Activated naive CD8-positive, alpha-beta T cell treated with anti-CD3 and anti-CD28 coated beads for 36 hours (primary cell): ENCODE results near the gene FFAR3. TPM values are rescaled to one million over a fixed set of nuclear protein-coding genes. Genes with fewer than 3 reads are reported as not detected.

ENCODE experiments used
- DNase-seq: peaks from one replicate; pipeline ENCODE4 v3.0.0; 2021
- H3K27ac Mint-ChIP-seq: one replicate; pipeline ENCODE4 v1.8.0; 2022; ENCODE audit warnings: mild to moderate bottlenecking, moderate library complexity, mixed read lengths
- H3K27me3 Mint-ChIP-seq: one replicate; pipeline ENCODE4 v1.8.0; 2022; ENCODE audit warnings: mild to moderate bottlenecking, mixed read lengths
- H3K36me3 Mint-ChIP-seq: one replicate; pipeline ENCODE4 v1.8.0; 2021; ENCODE audit warnings: mild to moderate bottlenecking, mixed read lengths
- H3K4me1 Mint-ChIP-seq: one replicate; pipeline ENCODE4 v1.8.0; 2021; ENCODE audit warnings: mixed read lengths
- H3K4me3 Mint-ChIP-seq: one replicate; pipeline ENCODE4 v1.8.0; 2022; ENCODE audit warnings: mild to moderate bottlenecking, moderate library complexity, mixed read lengths
- H3K9me3 Mint-ChIP-seq: one replicate; pipeline ENCODE4 v1.8.0; 2022; ENCODE audit warnings: mixed read lengths
- total RNA-seq, 2 experiments: library from RNA; stranded (reverse); gene quantifications; one replicate each; pipeline ENCODE4 v1.2.3, GENCODE V29; 2021

The FFAR3 gene
- total RNA-seq, 2 experiments from 2014 or later, result 1.2 to 1.3 TPM

DNA sequence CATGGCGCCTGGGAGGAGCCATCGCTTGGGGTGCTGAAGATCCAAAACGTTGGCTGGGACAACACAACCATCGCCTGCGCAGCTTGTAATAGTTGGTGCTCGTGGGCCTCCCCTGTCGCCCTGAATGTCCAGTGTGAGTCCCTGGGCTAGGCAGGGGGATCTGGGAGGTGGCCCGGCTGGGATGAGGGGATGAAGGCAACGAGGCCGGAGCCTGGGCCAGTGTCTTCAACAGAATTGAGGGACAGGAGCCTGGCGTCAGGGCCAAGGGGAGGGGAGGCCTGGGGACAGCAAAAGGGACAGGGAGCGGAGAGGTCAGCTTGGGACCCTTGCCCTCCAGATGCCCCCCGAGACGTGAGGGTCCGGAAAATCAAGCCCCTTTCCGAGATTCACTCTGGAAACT lies 17.3 kb upstream of the FFAR3 start:
- Mint-ChIP-seq H3K27me3 (peaks cover 17% of the 10 kb centered on the region), H3K36me3 (no peaks in the 10 kb centered on the region), H3K4me3 (no peak overlapping the region), H3K9me3 (no peaks in the 10 kb centered on the region), H3K27ac (no peak overlapping the region), H3K4me1 (peaks cover 8% of the 10 kb centered on the region)
- DNase-seq, result no peak

- H3K27ac Mint-ChIP-seq, result no peak overlapping the region
- no peak overlapping the region for H3K4me3 Mint-ChIP-seq
- no peaks in the 10 kb centered on the region for H3K9me3 Mint-ChIP-seq
These were observed 16.6 kb upstream of the FFAR3 start for GRCh38 chr19:35341565-35342225.

DNA sequence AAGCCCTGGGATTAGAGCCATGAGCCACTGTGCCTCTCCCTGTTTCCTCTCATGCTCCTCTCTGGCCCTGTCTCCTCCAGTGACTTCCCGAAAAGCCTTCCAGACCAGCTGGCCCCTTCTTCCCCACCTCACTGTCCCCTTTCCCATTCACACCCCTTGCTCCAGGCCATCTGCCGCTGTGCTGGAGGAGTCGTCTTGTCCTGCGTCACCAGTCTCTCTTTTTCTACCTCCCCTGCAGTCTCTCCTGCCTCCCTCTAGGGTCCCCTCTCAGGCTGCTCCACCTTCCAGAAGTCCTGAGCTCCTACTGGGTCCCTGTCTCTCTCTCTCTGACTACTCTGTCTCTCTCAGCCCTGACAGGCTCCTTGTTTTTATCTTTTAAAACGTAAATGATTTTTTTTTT lies 15.8 kb upstream of the FFAR3 start:
- peaks cover 20% of the 10 kb centered on the region for H3K27me3 Mint-ChIP-seq
- H3K36me3 Mint-ChIP-seq, result no peaks in the 10 kb centered on the region
- no peaks in the 10 kb centered on the region for H3K9me3 Mint-ChIP-seq
- no peak for DNase-seq
- no peak overlapping the region for H3K27ac Mint-ChIP-seq
- H3K4me1 Mint-ChIP-seq, result peaks cover 22% of the 10 kb centered on the region
- no peak overlapping the region for H3K4me3 Mint-ChIP-seq

More at GRCh38 chr19:35341565-35342225, 16.6 kb upstream of the FFAR3 start:
- Mint-ChIP-seq H3K27me3 (peaks cover 20% of the 10 kb centered on the region), H3K36me3 (no peaks in the 10 kb centered on the region), H3K4me1 (peaks cover 14% of the 10 kb centered on the region)
- DNase-seq, result no peak

DNA sequence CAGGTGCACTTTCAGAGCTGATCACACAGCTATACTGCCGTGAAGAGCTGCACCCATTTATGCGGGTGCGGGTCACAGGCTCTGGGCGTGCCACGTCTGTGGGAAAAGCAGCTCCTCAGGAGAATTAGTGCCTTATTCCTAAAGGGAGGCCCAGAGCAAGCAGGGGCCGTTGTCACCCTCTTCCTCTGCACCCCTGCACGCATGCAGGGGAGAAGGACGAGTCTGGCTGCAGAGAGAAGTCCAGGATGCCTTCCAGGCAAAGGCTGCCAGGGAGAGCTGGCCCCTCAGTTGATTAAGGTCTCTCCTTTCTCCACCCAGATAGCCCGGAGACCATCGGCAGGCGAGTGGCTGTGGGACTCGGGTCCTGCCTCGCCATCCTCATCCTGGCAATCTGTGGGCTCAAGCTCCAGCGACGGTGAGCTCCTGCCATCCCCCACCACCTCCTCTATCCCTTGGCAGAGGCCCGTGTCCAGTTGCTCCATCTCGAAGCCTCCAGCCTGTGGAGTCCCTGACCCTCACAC lies 13.7 kb upstream of the FFAR3 start:
- no peak for DNase-seq
- no peaks in the 10 kb centered on the region for H3K36me3 Mint-ChIP-seq
- H3K9me3 Mint-ChIP-seq, result no peaks in the 10 kb centered on the region
- H3K27me3 Mint-ChIP-seq, result peaks cover 22% of the 10 kb centered on the region
- peaks cover 31% of the 10 kb centered on the region for H3K4me1 Mint-ChIP-seq
- no peak overlapping the region for H3K27ac Mint-ChIP-seq
- no peak overlapping the region for H3K4me3 Mint-ChIP-seq

GRCh38 chr19:35345671-35346111 lies 12.6 kb upstream of the FFAR3 start:
- DNase-seq, result no peak
- peaks cover 31% of the 10 kb centered on the region for H3K4me1 Mint-ChIP-seq
- H3K27me3 Mint-ChIP-seq, result peaks cover 23% of the 10 kb centered on the region
- H3K27ac Mint-ChIP-seq, result peak overlapping the region; percentile 97
- no peaks in the 10 kb centered on the region for H3K9me3 Mint-ChIP-seq
- no peaks in the 10 kb centered on the region for H3K36me3 Mint-ChIP-seq
- peak overlapping the region; percentile 26 for H3K4me3 Mint-ChIP-seq

DNA sequence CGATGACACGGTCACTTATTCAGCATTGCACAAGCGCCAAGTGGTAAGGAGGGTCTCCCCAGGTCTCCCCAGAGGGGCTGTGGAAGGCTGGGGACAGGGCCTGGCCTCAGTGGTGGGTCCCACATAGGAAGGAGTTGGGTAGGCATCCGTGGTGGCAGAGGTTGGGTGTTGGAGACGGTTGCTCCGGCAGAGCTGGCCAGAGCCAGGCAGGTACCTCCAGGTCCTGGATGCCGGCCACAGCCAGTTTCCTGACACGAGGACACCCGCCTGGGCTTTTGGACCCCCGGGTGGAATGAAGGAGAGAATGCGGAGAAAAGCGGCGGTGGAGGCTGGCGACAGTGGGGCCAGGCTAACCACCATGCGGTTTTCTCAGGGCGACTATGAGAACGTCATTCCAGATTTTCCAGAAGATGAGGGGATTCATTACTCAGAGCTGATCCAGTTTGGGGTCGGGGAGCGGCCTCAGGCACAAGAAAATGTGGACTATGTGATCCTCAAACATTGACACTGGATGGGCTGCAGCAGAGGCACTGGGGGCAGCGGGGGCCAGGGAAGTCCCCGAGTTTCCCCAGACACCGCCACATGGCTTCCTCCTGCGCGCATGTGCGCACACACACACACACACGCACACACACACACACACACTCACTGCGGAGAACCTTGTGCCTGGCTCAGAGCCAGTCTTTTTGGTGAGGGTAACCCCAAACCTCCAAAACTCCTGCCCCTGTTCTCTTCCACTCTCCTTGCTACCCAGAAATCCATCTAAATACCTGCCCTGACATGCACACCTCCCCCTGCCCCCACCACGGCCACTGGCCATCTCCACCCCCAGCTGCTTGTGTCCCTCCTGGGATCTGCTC lies 11.8 kb upstream of the FFAR3 start:
- Mint-ChIP-seq H3K9me3 (no peaks in the 10 kb centered on the region), H3K4me3 (peak overlapping the region; percentile 68), H3K4me1 (peaks cover 31% of the 10 kb centered on the region), H3K27me3 (peaks cover 23% of the 10 kb centered on the region), H3K27ac (peak overlapping the region; percentile 97), H3K36me3 (no peaks in the 10 kb centered on the region)
- peak; percentile 78 for DNase-seq

- Mint-ChIP-seq H3K4me3 (peak within 1 kb of the TSS; percentile 68), H3K27ac (peak within 1 kb of the TSS; percentile 97), H3K9me3 (no peaks in the 10 kb centered on the region), H3K36me3 (no peaks in the 10 kb centered on the region), H3K27me3 (peaks cover 18% of the 10 kb centered on the region), H3K4me1 (peaks cover 31% of the 10 kb centered on the region)
- peak; percentile 57 for DNase-seq
These were observed 10.9 kb upstream of the FFAR3 start, which contains the start of gene FFAR1 for GRCh38 chr19:35347171-35347929. Gene FFAR1 (plus strand): TSS chr19:35347902. CDS start chr19:35351552, 3,650 bp downstream.

DNA sequence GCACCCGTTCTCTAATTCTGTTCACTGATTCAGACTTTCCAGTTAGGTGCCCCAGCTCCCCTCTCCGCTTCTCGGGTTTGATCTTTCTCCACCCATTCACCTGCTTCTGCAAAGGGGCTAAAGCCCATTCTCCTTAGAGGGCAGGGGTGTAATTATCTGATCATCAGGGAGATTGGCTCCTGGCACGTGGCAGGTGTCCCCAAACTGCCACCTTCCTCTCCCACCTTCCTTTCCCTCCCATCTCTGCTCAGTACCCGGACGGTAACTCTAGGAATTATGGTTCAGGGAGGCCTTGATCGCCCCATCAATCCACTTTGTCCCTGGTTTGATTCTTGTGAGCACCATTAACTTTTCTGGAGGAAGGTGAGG lies 10.3 kb upstream of the FFAR3 start:
- Mint-ChIP-seq H3K4me3 (no peak overlapping the region), H3K4me1 (peaks cover 35% of the 10 kb centered on the region), H3K27ac (peak overlapping the region; percentile 97), H3K9me3 (no peaks in the 10 kb centered on the region), H3K27me3 (peaks cover 16% of the 10 kb centered on the region), H3K36me3 (no peaks in the 10 kb centered on the region)
- DNase-seq, result no peak

GRCh38 chr19:35348911-35349611 lies 9.2 kb upstream of the FFAR3 start:
- DNase-seq, result no peak
- Mint-ChIP-seq H3K9me3 (no peaks in the 10 kb centered on the region), H3K4me1 (peaks cover 37% of the 10 kb centered on the region), H3K27me3 (peaks cover 18% of the 10 kb centered on the region), H3K27ac (peak overlapping the region; percentile 3), H3K36me3 (no peaks in the 10 kb centered on the region), H3K4me3 (no peak overlapping the region)

DNA sequence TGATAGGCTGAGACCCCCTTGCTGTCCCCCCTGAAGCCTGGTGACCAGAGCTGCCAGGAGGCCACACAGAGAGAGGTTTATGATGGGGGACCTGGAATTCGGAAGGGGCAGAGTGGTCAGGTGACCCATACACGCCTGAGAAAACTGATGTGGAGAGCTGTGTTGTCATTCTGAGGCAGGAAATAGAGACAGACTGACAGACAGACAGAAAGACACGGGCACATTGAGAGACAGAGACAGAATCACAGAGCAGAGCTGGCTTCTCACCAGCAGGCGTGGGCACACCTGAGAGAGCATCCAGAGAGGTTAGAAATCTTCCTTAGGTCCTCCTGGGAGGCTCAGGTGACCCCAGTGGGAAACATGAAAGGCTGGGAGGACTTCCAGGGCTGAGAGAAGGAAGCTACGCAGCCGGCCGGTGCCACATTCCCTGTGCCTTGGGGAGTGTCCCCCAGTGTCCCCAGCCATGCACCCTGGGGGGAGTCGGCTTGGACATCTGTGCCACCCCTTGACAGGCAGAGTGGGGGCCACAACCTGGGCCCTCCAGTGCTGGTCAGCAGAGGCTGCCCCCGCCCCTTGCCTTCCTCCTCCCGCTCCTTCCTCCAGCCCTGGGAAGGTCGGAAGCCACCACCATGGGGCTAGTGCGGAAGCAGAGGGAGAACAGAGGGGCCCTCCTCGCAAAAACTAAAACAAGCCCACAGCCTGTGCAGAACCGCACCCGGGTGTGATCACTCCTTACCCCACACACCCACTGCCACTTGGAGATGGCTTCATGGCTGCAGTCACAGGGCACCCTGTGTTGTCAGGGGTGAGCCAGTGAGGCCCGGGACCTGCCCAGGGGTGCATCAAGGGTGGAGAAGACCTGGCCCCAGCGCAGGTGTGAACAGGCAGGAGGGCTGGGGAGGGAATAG lies 8.4 kb upstream of the FFAR3 start:
- no peak for DNase-seq
- peaks cover 37% of the 10 kb centered on the region for H3K4me1 Mint-ChIP-seq
- no peak overlapping the region for H3K27ac Mint-ChIP-seq
- H3K36me3 Mint-ChIP-seq, result no peaks in the 10 kb centered on the region
- H3K27me3 Mint-ChIP-seq, result peaks cover 15% of the 10 kb centered on the region
- H3K4me3 Mint-ChIP-seq, result no peak overlapping the region
- no peaks in the 10 kb centered on the region for H3K9me3 Mint-ChIP-seq

- Mint-ChIP-seq H3K27me3 (peaks cover 14% of the 10 kb centered on the region), H3K27ac (no peak overlapping the region), H3K4me3 (no peak overlapping the region), H3K4me1 (peaks cover 33% of the 10 kb centered on the region), H3K9me3 (no peaks in the 10 kb centered on the region), H3K36me3 (no peaks in the 10 kb centered on the region)
- DNase-seq, result no peak
These were observed 7.7 kb upstream of the FFAR3 start for GRCh38 chr19:35350591-35350990.

- Mint-ChIP-seq H3K4me3 (no peak overlapping the region), H3K4me1 (peaks cover 23% of the 10 kb centered on the region), H3K9me3 (no peaks in the 10 kb centered on the region), H3K27me3 (peaks cover 7% of the 10 kb centered on the region), H3K27ac (no peak overlapping the region), H3K36me3 (no peaks in the 10 kb centered on the region)
- no peak for DNase-seq
These were observed 6.7 kb upstream of the FFAR3 start for GRCh38 chr19:35351411-35352176.

DNA sequence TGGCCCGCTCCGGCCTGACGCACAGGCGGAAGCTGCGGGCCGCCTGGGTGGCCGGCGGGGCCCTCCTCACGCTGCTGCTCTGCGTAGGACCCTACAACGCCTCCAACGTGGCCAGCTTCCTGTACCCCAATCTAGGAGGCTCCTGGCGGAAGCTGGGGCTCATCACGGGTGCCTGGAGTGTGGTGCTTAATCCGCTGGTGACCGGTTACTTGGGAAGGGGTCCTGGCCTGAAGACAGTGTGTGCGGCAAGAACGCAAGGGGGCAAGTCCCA lies 6.1 kb upstream of the FFAR3 start:
- DNase-seq, result no peak
- Mint-ChIP-seq H3K4me3 (no peak overlapping the region), H3K4me1 (peaks cover 18% of the 10 kb centered on the region), H3K36me3 (no peaks in the 10 kb centered on the region), H3K27me3 (peaks cover 7% of the 10 kb centered on the region), H3K9me3 (no peaks in the 10 kb centered on the region), H3K27ac (no peak overlapping the region)
